Mesothelial cell of epicardium (in vitro differentiated cells): ENCODE measurements around the gene SGMS1. TPM values are rescaled to one million over a fixed set of nuclear protein-coding genes. Genes with fewer than 3 reads are reported as not detected.

Source experiments
- DNase-seq, 2 experiments: peaks; one replicate each; pipeline ENCODE4 v3.0.0; 2021; ENCODE audit warnings: low spot score in 2 of 2; ENCODE audit not compliant: unreplicated experiment in 2 of 2
- H3K27ac Mint-ChIP-seq: 2 replicates; pipeline ENCODE4 v1.8.0; 2021; ENCODE audit warnings: mixed read lengths
- H3K27me3 Mint-ChIP-seq: 2 replicates; pipeline ENCODE4 v1.8.0; 2021; ENCODE audit warnings: low read depth, mixed read lengths
- H3K36me3 Mint-ChIP-seq: 2 replicates; pipeline ENCODE4 v1.8.0; 2021; ENCODE audit warnings: mixed read lengths
- H3K4me1 Mint-ChIP-seq: 2 replicates; pipeline ENCODE4 v1.8.0; 2021; ENCODE audit warnings: mixed read lengths
- H3K4me3 Mint-ChIP-seq: 2 replicates; pipeline ENCODE4 v1.8.0; 2021; ENCODE audit warnings: mild to moderate bottlenecking, moderate library complexity, mixed read lengths
- H3K9me3 Mint-ChIP-seq: 2 replicates; pipeline ENCODE4 v1.8.0; 2021; ENCODE audit warnings: mixed read lengths
- total RNA-seq: library from RNA; stranded (reverse); gene quantifications from 3 replicates; pipeline ENCODE4 v1.2.1, GENCODE V29; 2021
- TF ChIP-seq, protein P1 (sequence below): fragments of 200-600 bp; sonication (generic); IDR thresholded peaks from one replicate; pipeline ENCODE4 v1.5.0; 2021; ENCODE audit warnings: antibody characterized with exemption; ENCODE audit not compliant: unreplicated experiment

The SGMS1 gene
- total RNA-seq, 1 donor from 2014 or later = 14.9 TPM

DNA sequence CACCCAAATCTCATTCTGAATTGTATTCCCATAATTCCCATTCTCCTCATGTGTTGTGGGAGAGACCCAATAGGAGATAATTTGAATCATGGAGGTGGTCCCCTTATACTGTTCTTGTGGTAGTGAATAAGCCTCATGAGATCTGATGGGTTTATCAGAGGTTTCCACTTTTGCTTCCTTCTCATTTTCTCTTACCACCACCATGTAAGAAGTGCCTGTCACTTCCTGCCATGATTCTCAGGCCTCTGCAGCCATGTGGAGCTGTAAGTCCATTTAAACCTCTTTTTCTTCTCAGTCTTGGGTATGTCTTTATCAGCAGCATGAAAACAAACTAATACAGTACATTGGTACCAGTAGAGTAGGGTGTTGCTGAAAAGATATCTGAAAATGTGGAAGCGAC lies 274.2 kb downstream of the SGMS1 start:
- TF ChIP-seq, protein P1, sequence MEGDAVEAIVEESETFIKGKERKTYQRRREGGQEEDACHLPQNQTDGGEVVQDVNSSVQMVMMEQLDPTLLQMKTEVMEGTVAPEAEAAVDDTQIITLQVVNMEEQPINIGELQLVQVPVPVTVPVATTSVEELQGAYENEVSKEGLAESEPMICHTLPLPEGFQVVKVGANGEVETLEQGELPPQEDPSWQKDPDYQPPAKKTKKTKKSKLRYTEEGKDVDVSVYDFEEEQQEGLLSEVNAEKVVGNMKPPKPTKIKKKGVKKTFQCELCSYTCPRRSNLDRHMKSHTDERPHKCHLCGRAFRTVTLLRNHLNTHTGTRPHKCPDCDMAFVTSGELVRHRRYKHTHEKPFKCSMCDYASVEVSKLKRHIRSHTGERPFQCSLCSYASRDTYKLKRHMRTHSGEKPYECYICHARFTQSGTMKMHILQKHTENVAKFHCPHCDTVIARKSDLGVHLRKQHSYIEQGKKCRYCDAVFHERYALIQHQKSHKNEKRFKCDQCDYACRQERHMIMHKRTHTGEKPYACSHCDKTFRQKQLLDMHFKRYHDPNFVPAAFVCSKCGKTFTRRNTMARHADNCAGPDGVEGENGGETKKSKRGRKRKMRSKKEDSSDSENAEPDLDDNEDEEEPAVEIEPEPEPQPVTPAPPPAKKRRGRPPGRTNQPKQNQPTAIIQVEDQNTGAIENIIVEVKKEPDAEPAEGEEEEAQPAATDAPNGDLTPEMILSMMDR = no peak
- H3K27ac Mint-ChIP-seq = no peak overlapping the region
- peaks cover 11% of the 10 kb centered on the region for H3K36me3 Mint-ChIP-seq
- DNase-seq = no peak
- no peaks in the 10 kb centered on the region for H3K4me1 Mint-ChIP-seq
- no peaks in the 10 kb centered on the region for H3K27me3 Mint-ChIP-seq
- peaks cover 31% of the 10 kb centered on the region for H3K9me3 Mint-ChIP-seq
- no peak overlapping the region for H3K4me3 Mint-ChIP-seq

DNA sequence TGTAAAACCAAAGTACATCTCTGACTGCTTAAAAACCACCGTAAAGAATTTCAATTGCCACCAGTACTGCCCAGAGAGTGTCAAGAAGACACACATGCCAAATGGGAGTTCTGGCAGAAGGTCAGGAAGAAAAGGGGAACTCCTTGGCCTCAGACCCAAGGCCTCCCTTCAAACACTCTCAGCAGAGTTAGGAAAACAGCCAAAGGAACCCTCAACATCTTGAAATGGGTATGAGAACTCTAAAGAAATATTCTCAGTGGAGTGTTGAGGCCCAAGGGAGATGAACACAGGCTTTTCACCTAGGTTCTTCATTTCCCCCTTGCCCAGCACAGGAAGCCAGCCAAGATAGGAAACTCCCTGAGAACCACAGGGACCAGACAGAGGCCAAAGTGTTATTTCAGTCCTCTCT lies 276.4 kb downstream of the SGMS1 start:
- Mint-ChIP-seq H3K4me1 (no peaks in the 10 kb centered on the region), H3K27ac (no peak overlapping the region), H3K9me3 (peaks cover 27% of the 10 kb centered on the region), H3K27me3 (no peaks in the 10 kb centered on the region), H3K36me3 (peaks cover 9% of the 10 kb centered on the region), H3K4me3 (no peak overlapping the region)
- TF ChIP-seq, protein P1 = no peak
- DNase-seq = no peak

DNA sequence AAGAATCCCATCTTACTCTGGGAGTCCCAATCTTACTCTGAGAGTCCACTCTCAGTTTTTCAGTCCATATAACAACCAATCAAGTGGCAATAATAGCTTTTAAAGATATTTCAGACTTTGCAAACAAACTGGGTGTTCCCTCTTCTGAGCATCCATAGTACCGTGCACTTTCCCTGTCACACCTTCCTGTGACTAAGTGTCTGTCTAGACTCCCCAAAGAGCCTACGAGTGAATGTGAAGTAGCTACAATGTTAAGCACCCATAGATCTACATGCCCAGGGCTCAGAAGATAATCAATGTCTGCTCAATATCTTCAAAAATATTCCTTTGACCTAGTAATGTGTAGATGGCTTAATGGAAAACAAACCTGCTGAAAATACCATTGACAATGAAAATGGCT lies 276.8 kb downstream of the SGMS1 start:
- Mint-ChIP-seq H3K4me3 (no peak overlapping the region), H3K4me1 (no peaks in the 10 kb centered on the region)

DNA sequence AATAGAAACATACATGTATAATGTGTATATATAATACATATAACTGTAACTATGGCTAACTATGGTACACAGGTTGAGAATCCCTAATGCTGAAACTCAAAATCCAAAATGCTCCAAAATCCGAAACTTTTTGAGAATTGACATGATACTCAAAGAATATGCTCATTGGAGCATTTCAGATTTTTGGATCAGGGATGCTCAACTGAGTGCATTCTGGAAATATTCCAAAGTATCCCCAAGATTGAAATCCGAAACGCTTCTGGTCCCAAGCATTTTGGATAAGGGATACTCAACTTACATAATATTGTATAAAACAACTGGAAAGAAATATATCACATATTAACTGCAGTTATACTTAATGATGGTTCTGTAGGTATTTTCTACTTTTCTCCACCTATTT lies 278.2 kb downstream of the SGMS1 start:
- peaks cover 19% of the 10 kb centered on the region for H3K9me3 Mint-ChIP-seq
- H3K27ac Mint-ChIP-seq = no peak overlapping the region
- peaks cover 5% of the 10 kb centered on the region for H3K36me3 Mint-ChIP-seq
- no peak overlapping the region for H3K4me3 Mint-ChIP-seq
- no peaks in the 10 kb centered on the region for H3K4me1 Mint-ChIP-seq
- TF ChIP-seq, protein P1 = no peak
- no peak for DNase-seq
- H3K27me3 Mint-ChIP-seq = no peaks in the 10 kb centered on the region

More for the DNA sequence above, 276.8 kb downstream of the SGMS1 start:
- TF ChIP-seq, protein P1 = no peak
- Mint-ChIP-seq H3K9me3 (peaks cover 27% of the 10 kb centered on the region), H3K27ac (no peak overlapping the region), H3K36me3 (peaks cover 9% of the 10 kb centered on the region), H3K27me3 (no peaks in the 10 kb centered on the region)
- DNase-seq = no peak

DNA sequence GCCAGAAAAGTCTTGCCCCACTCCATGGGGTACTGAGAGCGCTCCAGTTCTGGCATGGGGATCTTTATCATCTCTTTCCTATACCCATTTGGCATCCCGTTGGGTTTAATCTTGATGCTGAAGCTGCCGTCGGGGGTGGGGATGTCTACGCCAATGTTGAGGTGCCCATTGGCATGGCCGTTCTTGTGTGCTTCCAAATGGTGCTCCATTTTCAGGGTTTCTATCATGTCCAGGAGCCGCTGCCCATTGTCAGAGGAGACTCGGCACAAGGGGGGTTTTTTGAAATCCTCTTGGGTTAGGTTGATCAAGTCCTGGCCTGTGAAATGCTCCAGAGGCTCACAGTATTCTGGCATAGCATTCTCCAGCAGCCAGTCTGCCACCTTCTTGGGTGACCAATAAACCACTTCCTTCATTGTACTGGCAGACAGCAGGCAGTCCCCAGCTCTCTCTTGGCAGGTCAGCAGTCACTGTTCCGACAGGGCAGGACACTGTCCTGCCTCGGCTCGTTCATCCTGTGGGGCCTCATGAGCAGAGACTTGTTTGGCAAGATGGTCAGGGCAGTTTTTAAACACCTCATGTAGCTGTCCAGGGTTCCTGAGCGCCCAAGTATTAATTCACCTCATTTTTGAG lies 279.9 kb downstream of the SGMS1 start:
- Mint-ChIP-seq H3K36me3 (no peaks in the 10 kb centered on the region), H3K4me3 (no peak overlapping the region), H3K4me1 (no peaks in the 10 kb centered on the region), H3K9me3 (peaks cover 4% of the 10 kb centered on the region), H3K27me3 (no peaks in the 10 kb centered on the region), H3K27ac (no peak overlapping the region)
- no peak for DNase-seq
- TF ChIP-seq, protein P1 = no peak

DNA sequence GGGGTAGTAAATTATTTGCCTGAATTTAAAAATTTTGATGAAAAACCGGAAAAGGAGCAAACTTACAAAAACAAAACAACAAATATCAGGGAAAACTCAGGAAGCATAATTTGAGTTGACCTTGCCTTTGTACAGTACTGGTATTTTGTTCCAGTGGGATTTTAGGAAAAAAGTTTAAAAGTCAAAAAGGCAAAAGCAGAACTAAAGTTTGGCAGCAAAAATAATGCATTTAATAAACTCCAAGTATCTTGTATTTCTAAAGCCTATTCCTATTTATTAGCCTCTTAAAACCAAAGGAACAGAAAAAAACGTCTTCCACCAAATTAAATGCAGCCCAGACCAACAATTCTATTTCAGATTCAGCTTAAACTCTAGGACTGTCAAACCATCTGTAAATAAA lies 281.8 kb downstream of the SGMS1 start:
- H3K27me3 Mint-ChIP-seq = no peaks in the 10 kb centered on the region
- no peak overlapping the region for H3K27ac Mint-ChIP-seq
- H3K9me3 Mint-ChIP-seq = no peaks in the 10 kb centered on the region
- no peak overlapping the region for H3K4me3 Mint-ChIP-seq
- no peaks in the 10 kb centered on the region for H3K4me1 Mint-ChIP-seq
- TF ChIP-seq, protein P1 = no peak
- DNase-seq = no peak
- no peaks in the 10 kb centered on the region for H3K36me3 Mint-ChIP-seq
